Panc1 (cell line): Measurements from ENCODE around the gene ISOC2. TPM values are rescaled to one million over a fixed set of nuclear protein-coding genes. Genes with fewer than 3 reads are reported as not detected.
A peak's percentile ranks its signal among the peaks of the same experiment; 100 is the strongest.

Source experiments
- ATAC-seq: fragments of 200-7000 bp; cut with Tn5 transposase; 2 replicates; pipeline ENCODE4 v1.9.1; 2020; ENCODE audit warnings: mild to moderate bottlenecking, moderate library complexity
- BruUV-seq: library from RNA; stranded (reverse); fragments of 400-500 nt; replicated peaks from 2 replicates; lab custom pipeline; 2021; lab: Mats Ljungman, UMichigan
- CTCF ChIA-PET: fragments of 300-600 bp; sonication (Branson Sonifier 250); formaldehyde crosslinking; loops from one replicate; lab custom pipeline; 2022; ENCODE audit warnings: antibody characterized with exemption; lab: Charles Lee
- POLR2A ChIA-PET: fragments of 300-600 bp; sonication (Branson Sonifier 250); formaldehyde crosslinking; loops from one replicate; lab custom pipeline; 2022; ENCODE audit warnings: antibody characterized with exemption; lab: Charles Lee
- DNase-seq: peaks from one replicate; pipeline ENCODE4 v3.0.0-alpha.2; 2010; ENCODE audit warnings: low read depth, low spot score
- H3K27ac ChIP-seq: 2 replicates; pipeline ENCODE4 v1.5.1; 2011; ENCODE audit warnings: mild to moderate bottlenecking, low read length, inconsistent platforms
- H3K27me3 ChIP-seq: fragments of 200-500 bp; sonication (Bioruptor generic); 2 replicates; pipeline ENCODE4 v1.6.0; 2014; ENCODE audit warnings: low read length, inconsistent platforms; ENCODE audit not compliant: control insufficient read depth, insufficient read depth
- H3K36me3 ChIP-seq: fragments of 200-500 bp; sonication (Bioruptor generic); 2 replicates; pipeline ENCODE4 v1.5.1; 2014; ENCODE audit warnings: inconsistent platforms, mild to moderate bottlenecking, low read length, moderate library complexity; ENCODE audit not compliant: control insufficient read depth, insufficient read depth
- H3K4me1 ChIP-seq: 2 replicates; pipeline ENCODE4 v1.5.1; 2011; ENCODE audit warnings: inconsistent platforms, mild to moderate bottlenecking, low read length, moderate library complexity; ENCODE audit not compliant: control insufficient read depth, insufficient read depth
- H3K4me3 ChIP-seq, 2 experiments: 2 replicates each; pipeline ENCODE4 v1.5.1; 2011 to 2012; ENCODE audit warnings: low read depth in 2 of 2, low read length in 2 of 2, mild to moderate bottlenecking in 2 of 2, inconsistent platforms in 1 of 2, moderate library complexity in 1 of 2
- H3K9me3 ChIP-seq: fragments of 200-500 bp; sonication (Bioruptor generic); 2 replicates; pipeline ENCODE4 v1.5.1; 2014; ENCODE audit warnings: low read depth, mild to moderate bottlenecking, inconsistent platforms, low read length, moderate library complexity; ENCODE audit not compliant: control insufficient read depth, insufficient read depth
- CTCF ChIP-seq: fragments of 450-650 bp; IDR thresholded peaks from 2 replicates; pipeline ENCODE4 v1.5.1; 2017; ENCODE audit warnings: mild to moderate bottlenecking
- in situ Hi-C: cut with HindIII; loops from 2 replicates; pipeline ENCODE4 v1.10.0; 2016; ENCODE audit warnings: low sequenced_read_pairs, low pct_unique_long_range_greater_than_20kb
- intact Hi-C: fragments of 100-400 bp; cut with micrococcal nuclease; formaldehyde crosslinking; loops from one replicate; pipeline ENCODE4 v1.10.0; 2022; ENCODE audit not compliant: unreplicated experiment
- total RNA-seq: library from RNA; stranded (reverse); gene quantifications from one replicate; pipeline ENCODE4 v1.2.1, GENCODE V29; 2021; ENCODE audit not compliant: unreplicated experiment

Gene ISOC2
- total RNA-seq, 1 experiment from 2014 or later: 150 TPM

DNA sequence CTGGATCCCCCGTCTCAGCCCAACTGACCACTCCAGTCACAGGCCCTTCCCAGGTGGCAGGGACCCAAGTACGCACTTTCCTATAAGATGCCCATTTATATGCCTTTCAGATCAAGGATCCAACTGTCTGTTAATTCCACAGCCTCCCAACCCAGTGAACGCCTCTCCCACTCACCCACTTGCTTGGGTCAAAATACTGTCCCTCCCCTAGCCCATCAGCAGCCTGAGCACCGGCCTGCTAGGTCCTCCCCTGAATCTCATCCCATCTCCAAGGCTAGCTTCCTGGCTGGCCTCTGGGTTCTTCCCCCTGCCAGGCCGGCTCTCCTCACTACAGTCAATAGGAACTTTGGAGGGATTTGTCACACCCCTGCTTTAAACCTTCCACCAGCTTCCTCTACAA lies 55.8 kb downstream of the ISOC2 start:
- in situ Hi-C loops (no loop called here), intact Hi-C loops (no loop called here)
- TF ChIP-seq CTCF: no peak
- no peak for ATAC-seq
- Histone ChIP-seq H3K36me3 (peaks cover 32% of the 10 kb centered on the region), H3K9me3 (peaks cover 6% of the 10 kb centered on the region; the same call in 1 of the 2 replicates), H3K4me1 (peaks cover 35% of the 10 kb centered on the region), H3K27me3 (no peaks in the 10 kb centered on the region), H3K27ac (peak overlapping the region; percentile 100), H3K4me3 (peak overlapping the region; percentile 85 to 88)
- POLR2A ChIA-PET: interaction anchor here (0.7 kb wide), 1 partner anchor 842 kb away, joined by 3 read pairs; no protein-coding TSS in a partner anchor
- BruUV-seq: no TSS peak
- DNase-seq: no peak
- CTCF ChIA-PET: no interaction called here

Other genes with a start within 250 kb of the ISOC2 start
- 14.2 TPM for gene TMEM86B, start 232.9 kb downstream of the ISOC2 start, total RNA-seq
- 172 TPM for gene PPP6R1, start 202.6 kb downstream of the ISOC2 start, total RNA-seq
- 84.2 TPM for gene HSPBP1, start 181.5 kb downstream of the ISOC2 start, total RNA-seq
- gene BRSK1, start 177.6 kb downstream of the ISOC2 start, total RNA-seq: 7.9 TPM
- not detected for gene TMEM150B, start 136.3 kb downstream of the ISOC2 start, total RNA-seq
- 30.6 TPM for gene KMT5C, start 121.8 kb downstream of the ISOC2 start, total RNA-seq
- gene COX6B2, start 106.9 kb downstream of the ISOC2 start, total RNA-seq: 5.6 TPM
- gene GARIN5B, start 98.4 kb downstream of the ISOC2 start, total RNA-seq: not detected
- gene IL11, start 91.2 kb downstream of the ISOC2 start, total RNA-seq: 4.4 TPM
- 0.74 TPM for gene TMEM190, start 84.8 kb downstream of the ISOC2 start, total RNA-seq
- gene TMEM238, start 77.3 kb downstream of the ISOC2 start, total RNA-seq: 7.4 TPM
- gene RPL28, start 75.7 kb downstream of the ISOC2 start, total RNA-seq: 2,154 TPM
- gene UBE2S, start 53.9 kb downstream of the ISOC2 start, total RNA-seq: 635 TPM
- 0.03 TPM for gene SHISA7, start 18.3 kb downstream of the ISOC2 start, total RNA-seq
- not detected for gene C19orf85, start 3.1 kb upstream of the ISOC2 start, total RNA-seq
- gene ZNF628, start 15.0 kb upstream of the ISOC2 start, total RNA-seq: 21.7 TPM
- gene NAT14, start 23.5 kb upstream of the ISOC2 start, total RNA-seq: 93.1 TPM
- gene SSC5D, start 26.8 kb upstream of the ISOC2 start, total RNA-seq: 13.0 TPM
- gene SBK2, start 75.5 kb upstream of the ISOC2 start, total RNA-seq: 0.69 TPM
- 4.0 TPM for gene SBK3, start 83.9 kb upstream of the ISOC2 start, total RNA-seq
- 39.5 TPM for gene ZNF579, start 119.2 kb upstream of the ISOC2 start, total RNA-seq
- 28.5 TPM for gene FIZ1, start 137.9 kb upstream of the ISOC2 start, total RNA-seq
- gene ZNF524, start 138.6 kb upstream of the ISOC2 start, total RNA-seq: 26.4 TPM
- gene ZNF865, start 144.0 kb upstream of the ISOC2 start, total RNA-seq: 25.6 TPM
- 8.9 TPM for gene ZNF784, start 162.9 kb upstream of the ISOC2 start, total RNA-seq
- gene ZNF580, start 179.4 kb upstream of the ISOC2 start, total RNA-seq: 58.0 TPM
- 39.0 TPM for gene ZNF581, start 182.0 kb upstream of the ISOC2 start, total RNA-seq
- 47.8 TPM for gene CCDC106, start 186.6 kb upstream of the ISOC2 start, total RNA-seq
- gene U2AF2, start 193.4 kb upstream of the ISOC2 start, total RNA-seq: 545 TPM
- 361 TPM for gene EPN1, start 213.6 kb upstream of the ISOC2 start, total RNA-seq